A549 (cell line): ENCODE measurements around the gene ANO10. TPM values are rescaled to one million over a fixed set of nuclear protein-coding genes. Genes with fewer than 3 reads are reported as not detected.

Source experiments
- ATAC-seq, 2 experiments: fragments of 200-7000 bp in 1 of 2; fragments of >200 bp in 1 of 2; cut with Nextera tagmentation in 1 of 2; cut with Tn5 transposase in 1 of 2; 3 replicates each; pipeline versions ENCODE4 v1.8.0 to v1.9.1; 2018 to 2020; ENCODE audit warnings: mild to moderate bottlenecking in 1 of 2, moderate library complexity in 1 of 2
- CTCF ChIA-PET: fragments of 300-600 bp; sonication (Branson Sonifier 250); formaldehyde crosslinking; extraction: SDS; loops from one replicate; lab custom pipeline; 2021; ENCODE audit warnings: antibody characterized with exemption, inconsistent platforms; lab: Yijun Ruan, JAX
- POLR2A ChIA-PET: fragments of 350-600 bp; formaldehyde crosslinking; extraction: SDS; loops from one replicate; lab custom pipeline; 2021; ENCODE audit warnings: antibody characterized with exemption, inconsistent platforms; lab: Yijun Ruan, JAX
- DNase-seq, 2 experiments: peaks; one replicate each; pipeline versions ENCODE4 v3.0.0 to v3.0.0-alpha.2; 2011 to 2016; ENCODE audit warnings: low read depth in 1 of 2, low spot score in 1 of 2
- FAIRE-seq: peaks from 2 replicates; lab custom pipeline; 2011; peaks lifted over from hg19 to GRCh38; lab: Jason Lieb, UNC
- H3K27ac ChIP-seq, 2 experiments: fragments of >200 bp; sonication (Bioruptor Twin); formaldehyde crosslinking; 3 replicates each; pipeline ENCODE4 v1.5.1; 2016 to 2017
- H3K4me1 ChIP-seq: fragments of >200 bp; sonication (Bioruptor Twin); formaldehyde crosslinking; 3 replicates; pipeline ENCODE4 v1.6.1; 2016
- H3K4me2 ChIP-seq: fragments of >200 bp; sonication (Bioruptor Twin); formaldehyde crosslinking; 3 replicates; pipeline ENCODE4 v1.6.1; 2016
- H3K4me3 ChIP-seq: fragments of >200 bp; sonication (Bioruptor Twin); formaldehyde crosslinking; 3 replicates; pipeline ENCODE4 v1.5.1; 2016
- H3K9me3 ChIP-seq: fragments of >200 bp; sonication (Bioruptor Twin); formaldehyde crosslinking; 3 replicates; pipeline ENCODE4 v1.6.1; 2016
- BHLHE40 ChIP-seq: IDR thresholded peaks from 2 replicates; pipeline ENCODE4 v1.6.1; 2012; ENCODE audit warnings: low read depth, low read length, inconsistent platforms
- CBX8 ChIP-seq: fragments of 200-600 bp; sonication (generic); IDR thresholded peaks from 2 replicates; pipeline ENCODE4 v1.6.1; 2016
- CEBPB ChIP-seq, 2 experiments: fragments of >200 bp in 1 of 2; sonication (Bioruptor Twin) in 1 of 2; formaldehyde crosslinking in 1 of 2; IDR thresholded peaks; 2 replicates each; pipeline ENCODE4 v1.6.1; 2012 to 2016
- CHD4 ChIP-seq: fragments of 200-600 bp; sonication (generic); IDR thresholded peaks from 2 replicates; pipeline ENCODE4 v1.6.1; 2016; ENCODE audit warnings: antibody characterized with exemption, mild to moderate bottlenecking, borderline replicate concordance
- EHMT2 ChIP-seq: fragments of 200-600 bp; sonication (generic); IDR thresholded peaks from 2 replicates; pipeline ENCODE4 v1.6.1; 2016; ENCODE audit warnings: antibody characterized with exemption, low read depth, mild to moderate bottlenecking, moderate library complexity
- EP300 ChIP-seq, 2 experiments: fragments of >200 bp; sonication (Bioruptor Twin); formaldehyde crosslinking; IDR thresholded peaks; 2 replicates in 1 of 2; 3 replicates in 1 of 2; pipeline ENCODE4 v1.6.1; 2016 to 2017
- FOSB ChIP-seq: fragments of 250-450 bp; sonication (Bioruptor Pico); IDR thresholded peaks from 2 replicates; pipeline ENCODE4 v1.5.0; 2020; ENCODE audit warnings: mild to moderate bottlenecking, moderate library complexity
- FOSL2 ChIP-seq, 2 experiments: fragments of 450-650 bp in 1 of 2; fragments of >200 bp in 1 of 2; sonication (Bioruptor Twin) in 1 of 2; formaldehyde crosslinking; IDR thresholded peaks; 2 replicates each; pipeline versions ENCODE4 v1.5.0 to v1.6.1; 2016 to 2020; ENCODE audit warnings: mild to moderate bottlenecking in 1 of 2, moderate library complexity in 1 of 2
- GATA3 ChIP-seq: IDR thresholded peaks from 2 replicates; pipeline ENCODE4 v1.6.1; 2012; ENCODE audit warnings: borderline replicate concordance
- HOXA7 ChIP-seq: fragments of 250-450 bp; sonication (Bioruptor Pico); IDR thresholded peaks from 2 replicates; pipeline ENCODE4 v1.5.0; 2020; ENCODE audit warnings: mild to moderate bottlenecking, moderate library complexity
- JUN ChIP-seq, 2 experiments: fragments of >200 bp; sonication (Bioruptor Twin); formaldehyde crosslinking; IDR thresholded peaks; 2 replicates in 1 of 2; 3 replicates in 1 of 2; pipeline ENCODE4 v1.6.1; 2016 to 2017
- JUNB ChIP-seq: fragments of >200 bp; sonication (Bioruptor Twin); formaldehyde crosslinking; IDR thresholded peaks from 2 replicates; pipeline ENCODE4 v1.6.1; 2016
- KDM5A ChIP-seq: fragments of 200-600 bp; sonication (generic); IDR thresholded peaks from 2 replicates; pipeline ENCODE4 v1.6.1; 2016; ENCODE audit warnings: antibody characterized with exemption, mild to moderate bottlenecking
- MAZ ChIP-seq: fragments of 150-350 bp; IDR thresholded peaks from 2 replicates; pipeline ENCODE4 v1.6.1; 2014; ENCODE audit warnings: antibody characterized with exemption, low read depth, low read length, borderline replicate concordance
- NFE2L2 ChIP-seq: fragments of 150-350 bp; conservative IDR thresholded peaks from 2 replicates; pipeline ENCODE4 v1.6.1; 2014; ENCODE audit warnings: low read length
- NR3C1 ChIP-seq: fragments of >200 bp; sonication (Bioruptor Twin); formaldehyde crosslinking; IDR thresholded peaks from 3 replicates; pipeline ENCODE4 v1.6.1; 2017
- RARB ChIP-seq: fragments of 250-450 bp; sonication (Bioruptor Pico); IDR thresholded peaks from 2 replicates; pipeline ENCODE4 v1.8.0; 2021; ENCODE audit warnings: mild to moderate bottlenecking, moderate library complexity
- RNF2 ChIP-seq: fragments of 200-600 bp; sonication (generic); IDR thresholded peaks from 2 replicates; pipeline ENCODE4 v1.6.1; 2016; ENCODE audit warnings: low read depth, mild to moderate bottlenecking, antibody characterized with exemption, moderate library complexity, borderline replicate concordance
- SREBF2 ChIP-seq: fragments of 450-650 bp; IDR thresholded peaks from 2 replicates; pipeline ENCODE4 v1.6.1; 2014; ENCODE audit warnings: mild to moderate bottlenecking, moderate library complexity
- ZNF302 ChIP-seq: fragments of 250-450 bp; sonication (Bioruptor Pico); IDR thresholded peaks from 2 replicates; pipeline ENCODE4 v1.9.0; 2021; ENCODE audit warnings: inconsistent platforms, mild to moderate bottlenecking, moderate library complexity
- WGBS: methylation state at CpG from one replicate; pipeline ENCODE4 v1.1.6; 2017; ENCODE audit errors: missing lambda C conversion rate; 5-methylcytosine and 5-hydroxymethylcytosine counted together
- polyA plus RNA-seq, 4 experiments: library from polyadenylated mRNA; depleted of rRNA in 3 of 4; stranded (reverse); fragments of >200 nt; fragmentation: RNase III in 1 of 4; extraction: RNeasy Plus Mini Kit Qiagen cat#74134 plus additional on column Dnase treatment in 1 of 4; gene quantifications; 2 replicates in 3 of 4; 3 replicates in 1 of 4; pipeline ENCODE4 v1.2.3, GENCODE V29; 2011 to 2017
- TF ChIP-seq, protein P1 (sequence below): fragments of 250-450 bp; sonication (Bioruptor Pico); IDR thresholded peaks from 2 replicates; pipeline ENCODE4 v1.5.0; 2020; ENCODE audit warnings: low read depth, mild to moderate bottlenecking, moderate library complexity
- TF ChIP-seq, protein P2 (sequence below): fragments of >200 bp; sonication (Bioruptor Twin); formaldehyde crosslinking; IDR thresholded peaks from 2 replicates; pipeline ENCODE4 v1.6.1; 2016

ANO10 gene
- polyA plus RNA-seq, 2 of the 4 experiments (the other 2 are of a cell fraction) = 20.0 to 22.8 TPM

DNA sequence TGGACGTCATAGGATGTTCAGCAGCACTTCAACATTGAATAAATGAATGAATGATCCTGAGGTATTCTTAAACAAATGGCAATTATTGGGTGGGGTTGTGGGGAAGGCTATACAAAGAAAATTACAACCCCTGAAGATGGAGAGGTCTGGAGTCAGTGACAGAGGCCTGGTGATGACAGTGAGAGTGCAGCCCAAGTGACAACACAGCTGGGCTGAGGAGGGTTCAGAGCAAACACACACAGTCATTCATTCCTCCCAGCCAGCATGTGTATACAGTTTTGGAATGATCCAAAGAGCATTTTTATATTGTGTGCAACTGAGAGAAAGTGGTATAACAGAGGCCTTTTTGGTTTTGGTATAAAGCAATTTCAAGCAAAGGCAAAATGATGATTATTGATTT, 148.1 kb downstream of the ANO10 start:
- H3K4me2 ChIP-seq = no peak overlapping the region
- H3K4me3 ChIP-seq = no peak overlapping the region
- no peak for ATAC-seq
- ChIA-PET CTCF (interaction anchor here (0.6 kb wide), 1 partner anchor 518 kb away, joined by 3 read pairs; no protein-coding TSS in a partner anchor), POLR2A (no interaction called here)
- no peak overlapping the region for H3K27ac ChIP-seq
- WGBS = 100% methylated on average over 1 of the region's 1 CpG
- TF ChIP-seq SREBF2 = no peak
- TF ChIP-seq, protein P1, sequence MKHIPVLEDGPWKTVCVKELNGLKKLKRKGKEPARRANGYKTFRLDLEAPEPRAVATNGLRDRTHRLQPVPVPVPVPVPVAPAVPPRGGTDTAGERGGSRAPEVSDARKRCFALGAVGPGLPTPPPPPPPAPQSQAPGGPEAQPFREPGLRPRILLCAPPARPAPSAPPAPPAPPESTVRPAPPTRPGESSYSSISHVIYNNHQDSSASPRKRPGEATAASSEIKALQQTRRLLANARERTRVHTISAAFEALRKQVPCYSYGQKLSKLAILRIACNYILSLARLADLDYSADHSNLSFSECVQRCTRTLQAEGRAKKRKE (CRISPR knock-in tag) = no peak
- TF ChIP-seq CBX8 = no peak
- no peak for TF ChIP-seq FOSB
- no peak for TF ChIP-seq JUN (IDR thresholded peaks at IDR 0.05)
- no peaks in the 10 kb centered on the region for H3K9me3 ChIP-seq
- no peaks in the 10 kb centered on the region for H3K4me1 ChIP-seq
- DNase-seq = no peak
- no peak for FAIRE-seq

DNA sequence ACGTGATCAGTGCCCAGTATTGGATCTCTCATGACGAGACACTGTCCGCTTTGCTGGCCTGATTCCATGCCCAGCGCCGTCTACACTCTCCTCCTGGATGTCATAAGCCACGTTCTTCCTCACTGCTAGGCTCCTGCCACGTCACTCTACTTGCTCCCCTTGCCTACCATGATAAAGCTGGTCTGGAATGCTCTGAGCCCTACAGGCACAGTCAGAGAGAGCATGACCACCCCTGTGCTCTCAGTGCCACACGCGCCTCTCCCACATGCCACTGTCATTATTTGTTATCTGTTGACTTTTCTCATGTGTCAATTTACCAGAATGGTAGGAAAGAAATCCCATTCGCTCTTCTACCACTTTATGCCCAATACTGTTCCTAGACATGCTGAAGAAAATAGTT, 148.6 kb downstream of the ANO10 start:
- Histone ChIP-seq H3K4me3 (no peak overlapping the region), H3K9me3 (no peaks in the 10 kb centered on the region), H3K4me1 (no peaks in the 10 kb centered on the region), H3K27ac (no peak overlapping the region), H3K4me2 (no peak overlapping the region)
- CTCF ChIA-PET = interaction anchor here (0.6 kb wide), 1 partner anchor 518 kb away, joined by 3 read pairs; no protein-coding TSS in a partner anchor
- 83% methylated on average over 10 of the region's 10 CpGs for WGBS
- no peak for FAIRE-seq
- TF ChIP-seq CBX8 (no peak), RARB (CRISPR knock-in tag) (no peak), BHLHE40 (no peak), MAZ (no peak)
- TF ChIP-seq, protein P1 (CRISPR knock-in tag) = no peak
- DNase-seq = no peak
- POLR2A ChIA-PET = no interaction called here
- no peak for ATAC-seq

DNA sequence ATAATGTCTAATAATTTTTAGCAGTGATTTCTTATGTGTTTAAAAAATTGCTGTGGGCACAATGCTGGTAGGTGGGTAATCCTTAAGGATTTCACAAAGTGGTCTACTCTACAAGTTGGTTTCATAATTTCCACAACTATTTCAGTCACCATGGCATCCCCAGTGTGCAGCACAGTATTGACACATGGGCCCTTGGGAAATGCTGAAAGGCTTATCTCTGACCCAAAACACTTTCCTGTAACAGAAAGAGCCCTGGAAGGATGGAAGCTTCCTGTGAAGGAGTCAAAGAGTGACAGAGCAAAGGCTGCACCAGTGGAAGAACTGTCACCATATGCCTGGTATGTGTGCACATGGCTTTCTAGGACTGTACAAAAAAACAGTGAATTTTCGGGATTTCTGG, 153.7 kb downstream of the ANO10 start:
- H3K9me3 ChIP-seq = no peaks in the 10 kb centered on the region
- FAIRE-seq (no peak), ATAC-seq (no peak), DNase-seq (no peak)
- CTCF ChIA-PET = no interaction called here
- no peak for TF ChIP-seq ZNF302
- TF ChIP-seq NR3C1 = no peak
- TF ChIP-seq RARB (CRISPR knock-in tag) = no peak
- TF ChIP-seq EP300 (IDR thresholded peaks at IDR 0.05) = no peak
- TF ChIP-seq KDM5A = no peak
- TF ChIP-seq FOSB = no peak
- no peak for TF ChIP-seq CHD4
- TF ChIP-seq HOXA7 (CRISPR knock-in tag) = no peak
- TF ChIP-seq GATA3 = no peak
- no peak for TF ChIP-seq EHMT2
- TF ChIP-seq FOSL2 (IDR thresholded peaks at IDR 0.05) = no peak
- TF ChIP-seq FOSL2 (CRISPR knock-in tag; IDR thresholded peaks at IDR 0.05) = no peak
- TF ChIP-seq NFE2L2 = no peak
- TF ChIP-seq, protein P2, sequence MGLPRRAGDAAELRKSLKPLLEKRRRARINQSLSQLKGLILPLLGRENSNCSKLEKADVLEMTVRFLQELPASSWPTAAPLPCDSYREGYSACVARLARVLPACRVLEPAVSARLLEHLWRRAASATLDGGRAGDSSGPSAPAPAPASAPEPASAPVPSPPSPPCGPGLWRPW = no peak
- TF ChIP-seq RNF2 = no peak
- TF ChIP-seq CEBPB (IDR thresholded peaks at IDR 0.05) = no peak
- no peak for TF ChIP-seq JUNB
- 36% methylated on average over 1 of the region's 1 CpG for WGBS
- H3K4me2 ChIP-seq = no peak overlapping the region
- POLR2A ChIA-PET = interaction anchor here (0.5 kb wide), 1 partner anchor 148 kb away, joined by 3 read pairs; no protein-coding TSS in a partner anchor
- H3K27ac ChIP-seq = no peak overlapping the region
- no peak overlapping the region for H3K4me3 ChIP-seq
- peaks cover 9% of the 10 kb centered on the region; the same call in 2 of the 3 replicates for H3K4me1 ChIP-seq
